ENCODE data around the gene WDR82. TPM values are rescaled to one million over a fixed set of nuclear protein-coding genes. Genes with fewer than 3 reads are reported as not detected.

WDR82 gene
- total RNA-seq, 6 donors from 2014 or later: 23.0 to 63.6 (median 46.8) TPM

GRCh38 chr3:52232279-52233107 lies 46.0 kb downstream of the WDR82 start:
- DNase-seq (peak in 1 of 2 donors; percentile 18), ATAC-seq (ENCODE audit: low FRiP score in 2 of 2) (no peak)
- Histone ChIP-seq H3K27ac (no peak overlapping the region), H3K36me3 (peaks cover 21 to 73% (median 57%) of the 10 kb centered on the region in 4 donors), H3K9me3 (no peaks in the 10 kb centered on the region), H3K27me3 (no peaks in the 10 kb centered on the region), H3K4me1 (peaks cover 13 to 33% (median 24%) of the 10 kb centered on the region in 4 donors), H3K4me3 (no peak overlapping the region)
- TF ChIP-seq POLR2A (IDR thresholded peaks at IDR 0.05) (no peak), POLR2AphosphoS5 (IDR thresholded peaks at IDR 0.05) (no peak)
- WGBS, 2 donors: 92% methylated on average over 14 to 26 of the region's 28 CpGs

- DNase-seq (peak; percentile 83 to 93), ATAC-seq (ENCODE audit: low FRiP score in 2 of 2) (peak; percentile 73)
- H3K4me3 ChIP-seq: no peak overlapping the region
- no peaks in the 10 kb centered on the region for H3K9me3 ChIP-seq
- 54 to 67% methylated on average over 12 to 34 of the region's 34 CpGs for WGBS, 2 donors
- TF ChIP-seq POLR2AphosphoS5 (IDR thresholded peaks at IDR 0.05) (peak in 1 of 2 donors; percentile 76), CTCF (IDR thresholded peaks at IDR 0.05) (peak; percentile 93 to 96 (median 95)), POLR2A (IDR thresholded peaks at IDR 0.05) (no peak), EP300 (IDR thresholded peaks at IDR 0.05) (no peak)
- H3K27me3 ChIP-seq: no peaks in the 10 kb centered on the region
- peak overlapping the region in 2 of 4 donors; percentile 15 to 23 for H3K27ac ChIP-seq
- H3K4me1 ChIP-seq: peaks cover 5 to 25% (median 16%) of the 10 kb centered on the region in 4 donors
- H3K36me3 ChIP-seq: peaks cover 21 to 74% (median 59%) of the 10 kb centered on the region in 4 donors
Measured at GRCh38 chr3:52231502-52232278, 46.8 kb downstream of the WDR82 start.

- peaks cover 0 to 18% (median 10%) of the 10 kb centered on the region in 4 donors for H3K4me1 ChIP-seq
- H3K36me3 ChIP-seq: peaks cover 21 to 74% (median 59%) of the 10 kb centered on the region in 4 donors
- H3K27me3 ChIP-seq: no peaks in the 10 kb centered on the region
- ATAC-seq (ENCODE audit: low FRiP score in 2 of 2): no peak
- H3K4me3 ChIP-seq: no peak overlapping the region
- no peak for DNase-seq
- 91 to 97% methylated on average over 6 to 16 of the region's 16 CpGs for WGBS, 2 donors
- H3K9me3 ChIP-seq: no peaks in the 10 kb centered on the region
- TF ChIP-seq CTCF (IDR thresholded peaks at IDR 0.05) (no peak), EP300 (IDR thresholded peaks at IDR 0.05) (no peak), POLR2A (IDR thresholded peaks at IDR 0.05) (no peak), POLR2AphosphoS5 (IDR thresholded peaks at IDR 0.05) (no peak)
- peak overlapping the region in 1 of 4 donors; percentile 23 for H3K27ac ChIP-seq
Measured at GRCh38 chr3:52230889-52231499, 47.5 kb downstream of the WDR82 start.

- H3K36me3 ChIP-seq: peaks cover 21 to 74% (median 59%) of the 10 kb centered on the region in 4 donors
- peaks cover 0 to 13% (median 5%) of the 10 kb centered on the region in 4 donors for H3K4me1 ChIP-seq
- no peak overlapping the region for H3K4me3 ChIP-seq
- no peaks in the 10 kb centered on the region for H3K27me3 ChIP-seq
- DNase-seq (peak in 1 of 2 donors; percentile 16), ATAC-seq (ENCODE audit: low FRiP score in 2 of 2) (no peak)
- no peak for TF ChIP-seq POLR2A (IDR thresholded peaks at IDR 0.05)
- TF ChIP-seq CTCF (IDR thresholded peaks at IDR 0.05): no peak
- no peak for TF ChIP-seq POLR2AphosphoS5 (IDR thresholded peaks at IDR 0.05)
- TF ChIP-seq EP300 (IDR thresholded peaks at IDR 0.05): no peak
- 94 to 95% methylated on average over 6 of the region's 6 CpGs for WGBS, 2 donors
- H3K27ac ChIP-seq: no peak overlapping the region
- no peaks in the 10 kb centered on the region for H3K9me3 ChIP-seq
Measured at GRCh38 chr3:52230461-52230860, 48.0 kb downstream of the WDR82 start.

Data from upper lobe of left lung (tissue), 6 donors.